HT1080 (cell line): Measurements from ENCODE around the gene KHNYN. TPM values are rescaled to one million over a fixed set of nuclear protein-coding genes. Genes with fewer than 3 reads are reported as not detected.

ENCODE experiments used
- DNase-seq: peaks from one replicate; pipeline ENCODE4 v3.0.0-alpha.2; 2015; ENCODE audit warnings: low read depth
- total RNA-seq: library from RNA; depleted of rRNA; stranded (reverse); fragments of >200 nt; shearing (Covaris generic); gene quantifications from 2 replicates; pipeline ENCODE4 v1.2.3, GENCODE V29; 2014

Gene KHNYN
- total RNA-seq, 1 experiment from 2014 or later, result 20.8 TPM

DNA sequence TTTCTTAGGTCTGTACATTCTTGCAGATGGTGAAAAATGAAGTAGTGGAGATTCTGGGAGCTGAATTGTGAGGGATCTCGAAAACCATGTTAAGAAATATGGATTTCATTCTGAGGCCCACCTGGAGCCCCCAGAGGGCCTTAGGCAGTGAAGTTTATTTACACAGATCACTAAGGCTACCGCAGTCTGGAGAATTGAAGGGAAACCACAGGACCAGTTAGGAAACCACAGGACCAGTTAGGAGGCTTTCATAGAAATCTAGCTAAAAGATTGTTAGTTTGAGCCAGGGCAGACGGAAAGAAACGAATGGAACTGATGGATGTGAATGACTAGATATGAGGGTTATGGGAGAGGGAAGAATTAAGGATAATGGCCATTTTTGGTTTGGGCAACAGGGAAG lies 7.5 kb upstream of the KHNYN start:
- no peak for DNase-seq

GRCh38 chr14:24422694-24423601 lies 6.8 kb upstream of the KHNYN start:
- DNase-seq, result no peak

GRCh38 chr14:24425704-24426103 lies 4.0 kb upstream of the KHNYN start:
- DNase-seq, result peak; percentile 34

DNA sequence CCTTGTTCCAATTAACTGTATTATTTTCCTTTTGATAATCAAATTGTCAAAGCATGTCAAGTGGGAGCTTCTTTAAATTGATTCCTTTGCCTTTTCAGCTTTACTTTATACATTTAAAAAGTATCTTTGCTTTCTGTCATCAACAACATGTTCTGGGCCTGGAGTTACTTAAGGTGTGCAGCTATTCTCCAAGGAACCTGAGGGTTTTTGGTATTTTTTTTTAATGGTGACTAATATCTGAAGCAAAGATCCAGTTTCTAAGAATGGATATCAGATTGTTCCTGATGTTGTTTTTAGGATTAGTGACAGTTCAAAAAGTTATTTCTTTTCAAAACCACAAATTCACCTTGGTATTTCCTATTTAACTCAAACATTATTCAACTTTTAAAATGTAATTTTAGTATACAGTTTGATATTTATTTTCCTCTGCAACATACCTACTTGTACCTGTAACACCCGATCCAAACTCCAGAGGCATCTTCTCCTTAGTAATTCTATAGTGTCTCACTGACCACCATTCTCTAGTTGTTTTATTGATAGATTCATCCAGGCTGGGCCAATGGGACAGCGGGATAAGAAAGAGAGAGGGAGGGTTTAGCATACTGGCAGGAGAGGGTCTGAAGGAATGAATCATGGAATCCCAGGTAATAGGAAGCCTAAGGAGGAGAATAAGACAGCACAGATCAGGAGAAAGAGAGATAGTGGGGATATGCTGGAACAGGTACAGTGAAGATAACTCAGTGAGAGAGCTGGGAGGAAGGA lies 3.4 kb upstream of the KHNYN start:
- no peak for DNase-seq

DNA sequence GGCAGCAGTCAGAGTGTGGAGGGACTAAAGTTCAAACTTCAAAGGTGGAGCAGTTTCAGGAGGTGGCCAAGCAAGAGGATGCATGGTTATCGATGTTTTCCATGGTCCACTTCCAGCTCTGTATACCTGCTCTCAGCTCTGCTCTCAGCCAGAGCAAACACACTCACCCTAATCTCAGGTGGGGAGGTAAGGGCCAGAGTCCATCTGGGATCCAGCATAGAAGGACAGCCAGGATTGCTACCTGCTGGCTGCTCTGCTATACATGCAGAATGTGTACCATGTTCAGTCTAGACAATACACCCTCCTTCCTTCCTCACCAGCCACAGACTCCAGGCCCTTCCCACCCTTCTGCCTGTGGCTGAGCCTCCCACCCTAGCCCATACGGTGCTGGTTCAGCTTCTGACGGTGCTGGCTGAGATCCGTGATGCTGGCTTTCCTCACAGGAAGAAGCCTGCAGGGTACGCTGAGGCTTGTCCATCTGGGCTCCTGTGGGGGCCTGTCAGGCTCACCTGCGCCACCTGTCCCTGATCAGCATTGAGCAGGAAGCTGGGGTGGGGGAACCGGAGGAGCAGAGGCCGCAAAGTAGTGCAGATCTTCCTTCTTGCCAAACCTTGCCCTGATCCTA lies 2.7 kb upstream of the KHNYN start:
- DNase-seq, result no peak

GRCh38 chr14:24427537-24428508 lies 1.9 kb upstream of the KHNYN start:
- DNase-seq, result no peak

DNA sequence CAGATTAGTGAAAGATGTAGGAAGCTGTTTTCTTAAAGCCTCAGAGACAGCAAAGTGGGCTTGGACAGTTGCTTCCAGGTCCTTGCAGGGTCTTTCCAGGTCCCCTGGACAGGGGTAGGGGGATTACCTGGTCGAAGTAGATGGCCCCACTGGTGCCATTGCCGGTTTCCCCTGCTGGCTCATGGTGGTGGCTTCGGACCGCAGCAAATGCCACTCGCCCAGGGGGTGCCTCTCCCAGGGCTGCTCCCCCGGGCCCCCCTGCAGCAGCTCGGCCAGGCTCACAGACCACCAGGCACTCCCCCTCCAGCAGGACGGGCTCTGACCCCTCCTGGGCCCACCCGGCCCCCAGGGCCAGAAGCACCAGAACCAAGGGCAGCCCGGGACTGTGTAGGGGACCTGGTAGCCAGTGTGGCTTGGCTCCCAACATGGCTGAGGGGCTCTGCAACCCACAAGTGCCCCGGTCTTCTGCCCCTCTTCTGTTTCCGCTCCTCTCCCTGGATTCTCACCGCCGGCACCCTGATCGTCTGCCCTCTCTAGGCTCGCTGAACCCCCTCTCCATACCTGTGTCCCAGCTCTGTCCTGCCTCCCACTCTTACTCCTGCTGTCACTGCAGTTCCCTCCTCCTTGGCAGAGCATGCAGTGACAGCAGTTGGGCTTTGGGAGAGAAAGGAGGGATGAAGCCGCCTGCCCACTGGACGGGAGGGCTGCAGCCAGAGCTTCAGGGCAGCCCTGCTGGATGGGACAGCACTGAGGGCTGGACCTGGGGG lies 943 bp upstream of the KHNYN start:
- DNase-seq, result no peak

- DNase-seq, result peak; percentile 58
Measured at GRCh38 chr14:24430143-24430681, 458 bp downstream of the KHNYN start.

DNA sequence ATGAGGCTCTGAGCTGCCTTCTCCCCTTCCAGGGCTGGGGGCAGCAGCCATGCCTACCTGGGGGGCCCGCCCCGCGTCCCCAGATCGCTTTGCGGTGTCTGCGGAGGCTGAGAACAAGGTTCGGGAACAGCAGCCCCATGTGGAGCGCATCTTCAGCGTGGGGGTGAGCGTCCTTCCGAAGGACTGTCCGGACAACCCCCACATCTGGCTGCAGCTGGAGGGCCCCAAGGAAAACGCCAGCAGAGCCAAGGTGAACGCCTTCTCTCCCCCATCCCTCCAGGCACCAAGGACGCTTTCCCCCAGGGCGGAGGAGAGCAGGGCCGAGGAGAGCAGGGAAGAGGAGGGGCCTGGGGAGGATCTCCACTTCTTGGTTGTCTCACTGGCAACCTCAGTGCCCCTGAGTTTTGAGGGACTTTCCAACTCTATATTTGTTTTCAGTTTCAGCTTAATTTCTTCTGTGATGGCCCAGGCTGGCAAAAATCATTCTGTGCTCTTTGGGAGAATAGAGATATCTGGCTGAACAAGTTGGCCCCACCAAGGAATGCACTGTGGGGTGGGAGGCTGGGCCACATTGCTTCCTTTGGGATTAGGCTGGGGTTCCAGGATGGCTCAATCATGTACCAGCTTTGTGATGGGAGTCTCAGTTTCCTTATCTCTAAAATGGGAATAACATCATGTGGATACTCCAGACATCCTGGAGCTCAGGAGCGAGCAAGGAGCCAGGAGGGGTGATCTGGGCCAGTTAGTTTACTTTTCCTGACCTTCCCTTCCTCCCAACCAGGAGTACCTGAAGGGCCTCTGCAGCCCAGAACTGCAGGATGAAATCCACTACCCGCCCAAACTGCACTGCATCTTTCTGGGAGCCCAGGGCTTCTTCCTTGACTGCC lies 1.2 kb downstream of the KHNYN start:
- peak; percentile 23 for DNase-seq

- DNase-seq, result peak; percentile 85
Measured at GRCh38 chr14:24431569-24432258, 2.0 kb downstream of the KHNYN start.

DNA sequence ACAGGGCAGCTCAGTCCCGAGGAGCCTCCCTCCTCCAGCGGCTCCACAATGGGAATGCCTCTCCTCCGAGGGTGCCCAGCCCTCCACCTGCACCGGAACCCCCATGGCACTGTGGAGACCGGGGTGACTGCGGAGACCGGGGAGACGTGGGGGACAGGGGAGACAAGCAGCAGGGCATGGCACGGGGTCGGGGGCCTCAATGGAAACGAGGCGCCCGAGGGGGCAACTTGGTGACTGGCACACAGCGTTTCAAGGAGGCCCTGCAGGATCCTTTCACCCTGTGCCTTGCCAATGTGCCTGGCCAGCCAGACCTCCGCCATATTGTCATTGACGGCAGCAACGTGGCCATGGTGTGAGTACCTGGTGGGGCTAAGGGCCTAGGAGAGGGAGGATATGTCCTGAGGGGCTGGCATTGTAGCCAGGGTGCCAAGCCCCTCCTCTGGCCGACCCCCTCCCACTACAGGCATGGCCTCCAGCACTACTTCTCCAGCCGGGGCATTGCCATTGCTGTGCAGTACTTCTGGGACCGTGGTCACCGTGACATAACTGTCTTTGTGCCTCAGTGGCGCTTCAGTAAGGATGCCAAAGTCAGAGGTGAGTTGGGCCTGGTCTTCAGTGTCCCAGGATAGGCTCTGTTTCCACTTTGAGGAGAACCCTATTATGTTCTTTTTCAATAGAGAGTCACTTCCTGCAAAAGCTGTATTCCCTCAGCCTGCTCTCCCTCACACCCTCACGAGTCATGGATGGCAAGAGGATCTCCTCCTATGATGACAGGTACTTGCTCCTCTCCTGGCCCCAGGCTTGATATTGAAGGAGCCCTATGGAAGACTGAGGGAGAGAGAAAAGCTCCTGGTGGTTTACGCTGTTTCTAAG lies 2.7 kb downstream of the KHNYN start:
- DNase-seq, result peak; percentile 30

GRCh38 chr14:24434036-24434435 lies 4.3 kb downstream of the KHNYN start:
- DNase-seq, result no peak

- no peak for DNase-seq
Measured at GRCh38 chr14:24434676-24435075, 4.9 kb downstream of the KHNYN start.

DNA sequence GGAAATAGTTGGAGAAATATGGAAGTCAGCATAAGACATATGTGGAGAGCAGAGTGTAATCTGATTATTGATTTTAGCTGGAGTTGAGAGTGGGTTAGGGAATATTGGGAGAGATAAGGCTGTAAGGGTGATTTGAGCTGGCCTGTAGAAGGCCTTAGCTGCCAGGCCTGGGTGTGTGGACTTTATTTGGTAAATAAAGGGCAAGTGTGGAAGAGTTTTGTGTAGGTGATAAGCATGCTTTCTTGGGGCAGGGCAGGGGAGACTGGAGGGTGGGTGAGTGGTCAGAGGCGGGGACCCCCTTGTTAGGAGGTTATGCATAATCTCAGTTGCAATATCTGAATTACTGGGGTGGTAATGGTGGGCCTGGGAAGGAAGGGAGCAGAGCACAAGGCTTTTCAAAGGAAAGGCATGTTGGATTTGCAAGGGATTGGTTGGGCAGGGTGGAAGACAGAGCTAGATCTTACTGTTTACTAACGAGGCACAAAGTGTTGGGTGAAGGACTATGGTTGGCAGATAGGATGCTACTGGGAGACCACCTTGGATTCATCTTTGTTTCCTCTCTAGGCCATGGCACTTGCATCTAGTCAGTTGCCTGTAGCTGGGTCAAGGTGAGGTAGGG lies 5.5 kb downstream of the KHNYN start:
- no peak for DNase-seq

GRCh38 chr14:24435998-24436354 lies 6.2 kb downstream of the KHNYN start:
- DNase-seq, result no peak

GRCh38 chr14:24436355-24437019 lies 6.7 kb downstream of the KHNYN start:
- DNase-seq, result peak; percentile 57
